ENCODE measurements around the gene EXOC6B.
"Not testable (repeated sequence)": the region's sequence is repeated elsewhere in the genome, so short reads cannot be mapped to it uniquely, and the experiment has no call there.

The EXOC6B gene

GRCh38 chr2:72602711-72603110 lies 223.1 kb downstream of the EXOC6B start:
- DNase-seq = no peak

GRCh38 chr2:72602095-72602494 lies 223.7 kb downstream of the EXOC6B start:
- DNase-seq = no peak

- DNase-seq = not testable (repeated sequence)
Observed at GRCh38 chr2:72583836-72584235, 242.0 kb downstream of the EXOC6B start.

- no peak for DNase-seq
Observed at GRCh38 chr2:72583376-72583775, 242.5 kb downstream of the EXOC6B start.

GRCh38 chr2:72581560-72582181 lies 244.2 kb downstream of the EXOC6B start:
- no peak for DNase-seq

GRCh38 chr2:72579591-72580180 lies 246.1 kb downstream of the EXOC6B start:
- peak in 2 of 4 experiments; percentile 58 to 72 for DNase-seq

GRCh38 chr2:72576861-72577260 lies 249.0 kb downstream of the EXOC6B start:
- DNase-seq = no peak

- no peak for DNase-seq
Observed at GRCh38 chr2:72576459-72576858, 249.4 kb downstream of the EXOC6B start.

- DNase-seq = no peak
Observed at GRCh38 chr2:72574886-72575285, 250.9 kb downstream of the EXOC6B start.

GRCh38 chr2:72573232-72573631 lies 252.6 kb downstream of the EXOC6B start:
- no peak for DNase-seq

GRCh38 chr2:72572501-72572900 lies 253.3 kb downstream of the EXOC6B start:
- DNase-seq = no peak

- no peak for DNase-seq
Observed at GRCh38 chr2:72570413-72570812, 255.4 kb downstream of the EXOC6B start.

- DNase-seq = no peak
Observed at GRCh38 chr2:72562451-72563153, 263.2 kb downstream of the EXOC6B start.

- no peak for DNase-seq
Observed at GRCh38 chr2:72561621-72562318, 264.1 kb downstream of the EXOC6B start.

GRCh38 chr2:72555943-72556342 lies 269.9 kb downstream of the EXOC6B start:
- DNase-seq = no peak

- DNase-seq = not testable (repeated sequence)
Observed at GRCh38 chr2:72555363-72555762, 270.5 kb downstream of the EXOC6B start.

- not testable (repeated sequence) for DNase-seq
Observed at GRCh38 chr2:72554910-72555309, 270.9 kb downstream of the EXOC6B start.

- DNase-seq = no peak
Observed at GRCh38 chr2:72554381-72554780, 271.5 kb downstream of the EXOC6B start.

GRCh38 chr2:72548081-72548764 lies 277.6 kb downstream of the EXOC6B start:
- DNase-seq = no peak

- DNase-seq = no peak
Observed at GRCh38 chr2:72545790-72546189, 280.0 kb downstream of the EXOC6B start.

GRCh38 chr2:72544554-72544953 lies 281.3 kb downstream of the EXOC6B start:
- DNase-seq = no peak

GRCh38 chr2:72543497-72544216 lies 282.2 kb downstream of the EXOC6B start:
- DNase-seq = no peak
